Smooth muscle cell (in vitro differentiated cells): ENCODE data around the gene RNF14. TPM values are rescaled to one million over a fixed set of nuclear protein-coding genes. Genes with fewer than 3 reads are reported as not detected.

Experiments used
- DNase-seq: peaks from one replicate; lab custom pipeline; 2025; ENCODE audit not compliant: unreplicated experiment; lab: John Stamatoyannopoulos, UW
- H2AFZ ChIP-seq: fragments of 200-600 bp; sonication (generic); 2 replicates; pipeline ENCODE4 v1.6.0; 2016; ENCODE audit warnings: antibody characterized with exemption, low read depth, mild to moderate bottlenecking
- H3F3A ChIP-seq: fragments of 200-600 bp; sonication (generic); 2 replicates; pipeline ENCODE4 v1.6.0; 2017; ENCODE audit warnings: antibody characterized with exemption, low read depth
- H3K27ac ChIP-seq: fragments of 200-600 bp; sonication (generic); 2 replicates; pipeline ENCODE4 v1.5.1; 2016; ENCODE audit warnings: low read depth, mild to moderate bottlenecking
- H3K27me3 ChIP-seq: fragments of 200-600 bp; sonication (generic); 2 replicates; pipeline ENCODE4 v1.6.1; 2016; ENCODE audit warnings: low read depth, mild to moderate bottlenecking
- H3K36me3 ChIP-seq: fragments of 200-600 bp; sonication (generic); 2 replicates; pipeline ENCODE4 v1.5.1; 2016; ENCODE audit warnings: low read depth
- H3K4me1 ChIP-seq: fragments of 200-600 bp; sonication (generic); 2 replicates; pipeline ENCODE4 v1.5.1; 2016; ENCODE audit warnings: low read depth
- H3K4me2 ChIP-seq: fragments of 200-600 bp; sonication (generic); 2 replicates; pipeline ENCODE4 v1.6.0; 2016; ENCODE audit warnings: mild to moderate bottlenecking
- H3K4me3 ChIP-seq: fragments of 200-600 bp; sonication (generic); 2 replicates; pipeline ENCODE4 v1.5.1; 2016; ENCODE audit warnings: mild to moderate bottlenecking
- H3K79me2 ChIP-seq: fragments of 200-600 bp; sonication (generic); 2 replicates; pipeline ENCODE4 v1.6.0; 2016; ENCODE audit warnings: low read depth, mild to moderate bottlenecking
- H3K9ac ChIP-seq: fragments of 200-600 bp; sonication (generic); 2 replicates; pipeline ENCODE4 v1.6.0; 2016; ENCODE audit warnings: low read depth
- H3K9me3 ChIP-seq: fragments of 200-600 bp; sonication (generic); replicated peaks from 2 replicates; pipeline ENCODE4 v1.5.1; 2016; ENCODE audit warnings: low read depth
- H4K20me1 ChIP-seq: fragments of 200-600 bp; sonication (generic); 2 replicates; pipeline ENCODE4 v1.6.0; 2016; ENCODE audit warnings: low read depth
- CTCF ChIP-seq: fragments of 200-600 bp; sonication (generic); IDR thresholded peaks from 2 replicates; pipeline ENCODE4 v1.5.1; 2017; ENCODE audit warnings: borderline replicate concordance, mild to moderate bottlenecking, antibody characterized with exemption; ENCODE audit not compliant: insufficient read depth, poor library complexity, severe bottlenecking
- WGBS: methylation state at CpG from one replicate; pipeline ENCODE4 v1.1.7; 2016; ENCODE audit warnings: low lambda C conversion rate; 5-methylcytosine and 5-hydroxymethylcytosine counted together
- polyA plus RNA-seq: library from polyadenylated mRNA; unstranded; fragments of >200 nt; fragmentation: Nextera tagmentation; extraction: Ambion mirVana; gene quantifications from 2 replicates; pipeline ENCODE4 v1.2.1, GENCODE V29; 2016
- total RNA-seq: library from RNA; depleted of rRNA; stranded (reverse); fragments of >200 nt; gene quantifications from 2 replicates; pipeline ENCODE4 v1.2.3, GENCODE V29; 2014

RNF14 gene
- total and polyA plus RNA-seq, 2 experiments from 2014 or later = 43.8 to 76.4 TPM

- H3F3A ChIP-seq = peaks cover 13% of the 10 kb centered on the region
- DNase-seq = no peak
- H2AFZ ChIP-seq = no peak overlapping the region
- peaks cover 4% of the 10 kb centered on the region for H3K36me3 ChIP-seq
- H4K20me1 ChIP-seq = no peaks in the 10 kb centered on the region
- H3K4me3 ChIP-seq = no peak overlapping the region
- 84% methylated on average over 2 of the region's 2 CpGs for WGBS
- H3K4me2 ChIP-seq = no peak overlapping the region
- H3K9ac ChIP-seq = no peak overlapping the region
- no peaks in the 10 kb centered on the region for H3K27me3 ChIP-seq
- H3K27ac ChIP-seq = peak overlapping the region; percentile 2
- no peaks in the 10 kb centered on the region for H3K9me3 ChIP-seq
- H3K79me2 ChIP-seq = no peaks in the 10 kb centered on the region
- TF ChIP-seq CTCF = no peak
- no peaks in the 10 kb centered on the region for H3K4me1 ChIP-seq
Observed at GRCh38 chr5:142003266-142003800, 34.4 kb downstream of the RNF14 start.

- peaks cover 4% of the 10 kb centered on the region for H3K36me3 ChIP-seq
- no peaks in the 10 kb centered on the region for H3K79me2 ChIP-seq
- no peak overlapping the region for H3K4me2 ChIP-seq
- no peak overlapping the region for H3K27ac ChIP-seq
- DNase-seq = no peak
- H3F3A ChIP-seq = no peaks in the 10 kb centered on the region
- TF ChIP-seq CTCF = no peak
- H3K27me3 ChIP-seq = no peaks in the 10 kb centered on the region
- no peak overlapping the region for H3K4me3 ChIP-seq
- no peaks in the 10 kb centered on the region for H3K4me1 ChIP-seq
- H4K20me1 ChIP-seq = no peaks in the 10 kb centered on the region
- H3K9ac ChIP-seq = no peak overlapping the region
- no peak overlapping the region for H2AFZ ChIP-seq
- H3K9me3 ChIP-seq = no peaks in the 10 kb centered on the region
- WGBS = 91% methylated on average over 3 of the region's 3 CpGs
Observed at GRCh38 chr5:142006363-142007236, 37.7 kb downstream of the RNF14 start.

- H2AFZ ChIP-seq = no peak overlapping the region
- no peak for DNase-seq
- no peaks in the 10 kb centered on the region for H3K27me3 ChIP-seq
- H3F3A ChIP-seq = no peaks in the 10 kb centered on the region
- no peak for TF ChIP-seq CTCF
- peaks cover 4% of the 10 kb centered on the region for H3K36me3 ChIP-seq
- H3K9ac ChIP-seq = no peak overlapping the region
- H3K79me2 ChIP-seq = no peaks in the 10 kb centered on the region
- no peak overlapping the region for H3K4me2 ChIP-seq
- H3K4me1 ChIP-seq = peaks cover 2% of the 10 kb centered on the region
- H3K27ac ChIP-seq = no peak overlapping the region
- 96% methylated on average over 1 of the region's 1 CpG for WGBS
- no peaks in the 10 kb centered on the region for H4K20me1 ChIP-seq
- no peak overlapping the region for H3K4me3 ChIP-seq
- no peaks in the 10 kb centered on the region for H3K9me3 ChIP-seq
Observed at GRCh38 chr5:142007237-142007544, 38.3 kb downstream of the RNF14 start.

- no peaks in the 10 kb centered on the region for H3K9me3 ChIP-seq
- no peak overlapping the region for H3K27ac ChIP-seq
- H3K4me3 ChIP-seq = no peak overlapping the region
- no peak for DNase-seq
- H3K27me3 ChIP-seq = no peaks in the 10 kb centered on the region
- no peaks in the 10 kb centered on the region for H4K20me1 ChIP-seq
- no peak overlapping the region for H3K4me2 ChIP-seq
- H3K9ac ChIP-seq = no peak overlapping the region
- TF ChIP-seq CTCF = no peak
- no peak overlapping the region for H2AFZ ChIP-seq
- H3F3A ChIP-seq = peaks cover 5% of the 10 kb centered on the region
- H3K4me1 ChIP-seq = peaks cover 11% of the 10 kb centered on the region
- no peaks in the 10 kb centered on the region for H3K36me3 ChIP-seq
- no peaks in the 10 kb centered on the region for H3K79me2 ChIP-seq
Observed at GRCh38 chr5:142008813-142009212, 39.9 kb downstream of the RNF14 start.
